GM12892 (cell line): ENCODE results near the gene ZC3H12A.

Experiments
- DNase-seq: peaks from one replicate; pipeline ENCODE4 v3.0.0; 2011; ENCODE audit not compliant: insufficient read length
- FAIRE-seq: peaks from 2 replicates; lab custom pipeline; 2011; peaks lifted over from hg19 to GRCh38; lab: Jason Lieb, UNC
- POLR2A ChIP-seq: IDR thresholded peaks from 2 replicates; pipeline ENCODE4 v1.6.1; 2011; ENCODE audit warnings: low read depth, low read length, control low read depth
- POLR2AphosphoS5 ChIP-seq: IDR thresholded peaks from 2 replicates; pipeline ENCODE4 v1.6.1; 2011; ENCODE audit warnings: low read depth, low read length, control low read depth
- TAF1 ChIP-seq: IDR thresholded peaks from 2 replicates; pipeline ENCODE4 v1.6.1; 2011; ENCODE audit warnings: low read depth, mild to moderate bottlenecking, control low read depth, low read length, borderline replicate concordance

The ZC3H12A gene

DNA sequence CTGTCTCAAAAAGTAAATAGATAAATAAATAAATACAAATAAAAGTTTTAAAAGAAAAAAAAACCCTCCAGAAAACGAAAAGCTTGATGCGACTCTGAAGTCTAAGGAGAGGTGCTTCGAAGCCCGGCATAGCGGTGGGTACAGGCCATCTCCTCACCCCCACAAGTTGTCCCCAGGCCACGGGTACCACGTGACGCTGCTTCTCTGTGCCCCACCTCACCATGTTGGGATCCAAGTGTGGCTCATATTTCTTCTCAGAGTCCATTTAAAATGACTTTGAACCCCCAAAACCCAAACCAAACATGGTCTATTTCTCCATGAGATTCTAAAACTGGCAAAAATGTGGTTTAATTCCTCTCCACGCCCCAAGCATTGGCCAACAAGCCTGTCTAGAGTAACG, 32.9 kb upstream of the ZC3H12A start:
- DNase-seq: no peak
- TF ChIP-seq POLR2AphosphoS5 (no peak), POLR2A (no peak), TAF1 (no peak)
- no peak for FAIRE-seq

DNA sequence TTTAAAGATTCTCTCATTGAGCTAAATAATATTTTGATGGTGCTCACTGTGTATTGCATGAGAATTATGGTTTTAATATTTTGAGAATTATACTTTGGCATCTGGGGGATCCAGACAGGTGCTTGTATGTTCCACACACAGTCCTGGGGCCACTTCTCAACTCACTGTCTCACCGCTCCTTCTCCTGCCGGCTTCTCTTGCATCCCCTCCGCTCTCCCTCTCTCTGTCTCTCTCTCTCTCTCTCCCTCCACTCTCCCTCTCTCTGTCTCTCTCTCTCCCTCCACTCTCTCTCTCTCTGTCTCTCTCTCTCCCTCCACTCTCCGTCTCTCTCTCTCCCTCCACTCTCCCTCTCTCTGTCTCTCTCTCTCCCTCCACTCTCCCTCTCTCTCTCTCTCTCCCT, 32.2 kb upstream of the ZC3H12A start:
- TF ChIP-seq POLR2AphosphoS5 (no peak), TAF1 (no peak), POLR2A (no peak)
- DNase-seq (no peak), FAIRE-seq (no peak)

DNA sequence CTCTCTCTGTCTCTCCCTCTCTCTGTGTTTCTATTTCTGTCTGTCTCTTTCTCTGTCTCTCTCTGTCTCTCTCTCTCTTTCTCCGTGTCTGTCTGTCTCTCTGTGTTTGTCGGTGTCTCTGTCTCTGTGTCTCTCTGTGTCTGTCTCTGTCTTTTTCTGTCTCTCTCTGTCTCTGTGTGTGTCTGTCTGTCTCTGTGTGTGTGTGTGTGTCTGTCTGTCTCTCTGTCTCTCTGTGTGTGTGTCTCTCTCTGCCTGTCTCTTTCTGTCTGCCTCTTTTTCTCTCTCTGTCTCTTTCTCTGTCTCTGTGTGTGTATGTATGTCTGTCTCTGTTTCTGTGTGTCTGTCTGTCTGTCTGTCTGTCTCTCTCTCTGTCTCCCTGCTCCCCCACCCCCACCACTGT, 31.7 kb upstream of the ZC3H12A start:
- DNase-seq: no peak
- no peak for TF ChIP-seq POLR2A
- TF ChIP-seq TAF1: no peak
- no peak for TF ChIP-seq POLR2AphosphoS5
- no peak for FAIRE-seq

DNA sequence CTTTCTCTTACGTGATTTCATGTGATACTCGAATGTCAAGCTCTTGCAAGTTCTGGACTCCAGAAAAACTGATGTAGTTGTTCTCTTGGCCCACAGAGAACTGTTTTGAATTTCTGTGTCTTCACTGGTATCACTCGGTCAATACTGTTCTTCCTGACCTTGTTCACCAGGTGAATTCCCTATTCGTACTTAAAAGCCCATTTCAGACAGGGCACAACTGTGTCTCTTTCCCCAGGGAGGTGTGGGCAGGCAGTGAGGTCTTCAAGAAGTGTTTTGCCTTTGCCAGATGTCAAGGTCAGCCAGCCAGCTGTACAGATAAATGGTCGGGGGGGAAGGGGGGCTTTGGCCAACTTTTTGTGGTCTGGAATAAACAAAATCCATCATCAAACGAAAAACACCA, 27.5 kb upstream of the ZC3H12A start:
- TF ChIP-seq TAF1 (no peak), POLR2A (no peak), POLR2AphosphoS5 (no peak)
- FAIRE-seq (no peak), DNase-seq (no peak)

DNA sequence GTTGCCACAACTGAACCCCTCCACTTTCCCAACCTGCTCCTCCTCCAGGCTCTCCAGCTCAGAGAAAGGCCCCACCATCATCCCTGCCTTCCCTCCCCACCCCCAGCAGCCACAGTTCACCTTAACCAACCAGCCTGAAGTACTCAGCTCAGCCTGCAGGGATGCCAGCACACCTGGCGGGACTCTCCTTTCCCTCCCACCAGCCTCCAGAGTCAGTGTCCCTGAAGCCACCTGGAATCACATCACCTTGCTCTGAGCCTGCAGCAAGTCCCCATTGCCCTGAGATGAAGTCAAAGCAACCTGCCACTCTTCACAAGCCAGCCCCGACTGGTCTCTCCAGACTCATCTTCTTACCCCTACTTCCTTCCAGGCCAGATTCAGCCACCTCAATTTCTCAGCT, 26.2 kb upstream of the ZC3H12A start:
- FAIRE-seq (no peak), DNase-seq (no peak)
- TF ChIP-seq POLR2A (no peak), POLR2AphosphoS5 (no peak), TAF1 (no peak)

DNA sequence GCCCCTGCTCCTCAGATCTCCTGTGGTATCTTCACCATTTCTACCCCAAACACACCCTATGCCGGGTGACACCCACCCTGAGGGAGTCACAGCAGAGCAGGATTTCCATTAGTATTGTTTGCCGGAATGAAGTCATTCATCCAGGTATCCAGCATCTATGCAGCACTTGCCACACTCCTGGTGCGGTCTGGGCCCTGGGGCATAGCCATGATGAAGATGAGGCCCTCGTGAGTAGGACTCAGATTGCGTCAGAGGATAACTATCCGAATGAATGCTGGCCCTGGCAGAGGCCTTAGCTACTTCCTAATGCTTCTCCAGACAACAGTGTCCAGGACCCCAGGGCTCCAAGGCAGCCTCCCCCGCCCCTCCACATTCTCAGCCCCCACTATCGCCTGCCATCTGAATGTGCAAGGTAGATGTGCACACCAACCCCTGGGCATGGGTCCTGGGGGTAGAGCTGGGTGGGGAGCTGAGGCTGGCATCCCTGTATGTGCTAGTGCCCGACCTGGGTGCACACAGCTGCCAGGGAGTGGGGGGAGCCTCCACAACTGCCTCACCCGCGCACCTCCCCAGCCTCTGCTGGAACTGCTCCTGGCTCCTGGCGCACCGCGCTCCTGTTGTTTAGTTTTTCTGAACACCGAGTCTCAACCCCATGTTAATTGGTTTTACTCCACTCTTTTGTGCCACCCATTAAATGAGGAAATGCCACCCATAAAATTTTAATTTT, 25.5 kb upstream of the ZC3H12A start:
- no peak for DNase-seq
- FAIRE-seq: no peak
- TF ChIP-seq POLR2AphosphoS5: no peak
- TF ChIP-seq POLR2A: no peak
- no peak for TF ChIP-seq TAF1

DNA sequence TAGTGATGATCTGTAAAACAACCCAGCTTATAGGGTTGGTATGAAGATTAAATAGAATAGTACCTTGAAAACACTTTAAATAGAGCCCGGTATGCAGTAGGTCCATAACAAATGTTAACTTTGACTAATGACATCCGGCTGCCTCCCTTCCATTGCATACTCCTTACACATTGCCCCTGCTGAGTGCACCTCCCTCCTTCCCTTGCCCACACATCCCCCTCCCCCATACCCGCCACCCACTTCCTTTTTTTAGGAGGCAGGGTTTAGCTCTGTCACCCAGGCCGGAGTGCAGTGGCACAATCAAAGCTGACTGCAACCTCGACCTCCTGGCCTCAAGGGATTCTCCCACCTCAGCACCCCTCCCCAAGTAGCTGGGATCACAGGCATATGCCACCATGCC, 24.4 kb upstream of the ZC3H12A start:
- DNase-seq (no peak), FAIRE-seq (no peak)
- TF ChIP-seq POLR2A (no peak), TAF1 (no peak), POLR2AphosphoS5 (no peak)

DNA sequence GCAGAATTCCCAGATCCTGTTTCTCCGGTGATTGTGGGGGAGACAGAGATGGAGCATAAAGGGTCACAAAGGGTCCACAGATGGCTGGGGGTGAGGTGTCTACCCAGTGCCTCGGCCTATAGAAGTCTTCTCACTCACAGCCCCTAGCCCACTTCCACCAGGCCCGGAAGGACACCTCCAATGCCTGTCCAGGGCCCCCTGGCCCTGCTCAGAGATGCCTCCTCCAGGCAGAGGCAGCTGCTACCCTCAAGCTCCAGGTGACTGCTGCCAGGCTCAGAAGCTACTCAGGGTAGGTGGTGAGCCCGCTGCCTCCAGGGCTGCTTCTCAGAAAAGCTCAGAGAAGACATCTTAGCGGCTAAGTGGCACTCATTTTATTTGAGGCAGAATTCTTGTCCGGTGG, 22.0 kb upstream of the ZC3H12A start:
- TF ChIP-seq POLR2A (no peak), TAF1 (no peak), POLR2AphosphoS5 (no peak)
- no peak for FAIRE-seq
- DNase-seq: no peak

DNA sequence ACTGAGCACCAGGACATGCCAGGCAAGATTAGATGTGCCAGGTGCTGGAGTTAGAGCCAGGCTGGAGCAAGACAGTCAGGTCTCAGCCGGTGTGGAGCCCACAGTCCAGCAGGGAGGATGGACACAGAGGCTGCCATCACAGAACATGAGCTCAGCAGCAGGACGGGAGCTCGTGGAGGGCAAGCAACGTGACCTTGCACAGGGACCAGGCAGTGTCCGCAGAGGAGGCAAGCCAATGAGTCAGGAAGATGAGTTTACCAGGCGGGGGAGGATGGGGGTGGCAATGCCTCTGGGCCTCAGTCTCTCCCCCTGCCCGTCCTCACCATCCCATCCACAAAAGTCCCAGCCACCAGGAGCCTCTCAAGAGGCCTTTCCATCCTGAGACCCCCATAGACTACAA, 20.7 kb upstream of the ZC3H12A start:
- TF ChIP-seq TAF1: no peak
- TF ChIP-seq POLR2AphosphoS5: no peak
- no peak for TF ChIP-seq POLR2A
- FAIRE-seq: no peak
- no peak for DNase-seq

DNA sequence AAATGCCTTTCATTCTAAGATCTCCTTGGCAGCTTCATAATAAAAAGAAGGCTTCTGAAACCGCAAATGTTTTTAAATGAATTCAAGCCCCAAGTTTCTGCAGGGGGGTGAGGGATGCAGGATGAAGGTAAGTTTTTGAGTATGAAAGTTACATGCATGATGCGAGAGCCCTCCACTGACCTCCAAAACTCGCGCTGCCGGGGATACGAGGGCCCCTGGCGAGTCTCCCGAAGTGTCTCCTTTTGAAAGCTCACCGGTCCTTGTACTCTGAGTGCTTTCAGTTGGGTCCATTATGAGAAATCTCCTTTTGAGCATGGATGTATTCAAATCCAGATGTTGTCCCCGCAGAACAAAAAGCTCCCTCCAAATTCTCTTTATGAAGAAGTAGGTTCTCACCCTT, 18.9 kb upstream of the ZC3H12A start:
- FAIRE-seq (no peak), DNase-seq (no peak)
- TF ChIP-seq POLR2A (no peak), POLR2AphosphoS5 (no peak), TAF1 (no peak)

DNA sequence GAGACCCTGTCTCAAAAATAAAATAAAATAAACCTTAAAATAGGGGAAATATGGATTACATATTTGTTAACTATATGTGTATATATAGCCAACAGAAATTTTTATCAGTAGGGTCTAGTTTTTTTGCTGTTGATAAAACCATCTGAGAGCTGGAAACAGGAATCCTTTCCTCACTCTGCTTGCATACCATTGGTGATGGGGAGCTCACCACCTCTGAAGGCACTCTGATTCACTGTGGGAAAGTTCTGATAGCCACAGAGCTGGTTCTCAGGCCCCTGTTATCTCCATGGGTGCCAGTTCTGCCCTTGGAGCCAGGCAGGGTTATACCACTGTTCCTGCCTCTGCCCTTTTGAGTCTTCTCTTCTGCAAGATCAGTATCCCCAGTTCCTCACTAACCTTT, 17.8 kb upstream of the ZC3H12A start:
- DNase-seq: no peak
- TF ChIP-seq POLR2A: no peak
- no peak for TF ChIP-seq TAF1
- no peak for TF ChIP-seq POLR2AphosphoS5
- FAIRE-seq: no peak

DNA sequence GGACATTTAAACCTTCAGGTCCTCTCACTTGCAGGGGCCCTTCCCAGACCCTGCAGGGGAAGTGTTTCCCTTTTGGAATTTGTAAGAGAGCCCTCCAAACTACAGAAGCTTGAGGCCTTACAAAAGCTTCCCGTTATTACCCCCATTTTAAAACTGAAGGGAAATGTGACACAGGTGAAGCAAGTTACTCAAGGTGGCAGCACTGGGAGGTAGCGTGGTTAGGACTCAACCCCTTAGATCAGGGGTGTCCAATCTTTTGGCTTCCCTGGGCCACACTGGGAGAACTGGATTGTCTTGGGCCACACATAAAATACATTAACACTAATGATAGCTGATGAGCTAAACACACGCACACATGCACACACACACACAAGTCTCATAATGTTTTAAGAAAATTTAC, 15.8 kb upstream of the ZC3H12A start:
- TF ChIP-seq POLR2AphosphoS5 (no peak), POLR2A (no peak), TAF1 (no peak)
- DNase-seq (no peak), FAIRE-seq (no peak)

DNA sequence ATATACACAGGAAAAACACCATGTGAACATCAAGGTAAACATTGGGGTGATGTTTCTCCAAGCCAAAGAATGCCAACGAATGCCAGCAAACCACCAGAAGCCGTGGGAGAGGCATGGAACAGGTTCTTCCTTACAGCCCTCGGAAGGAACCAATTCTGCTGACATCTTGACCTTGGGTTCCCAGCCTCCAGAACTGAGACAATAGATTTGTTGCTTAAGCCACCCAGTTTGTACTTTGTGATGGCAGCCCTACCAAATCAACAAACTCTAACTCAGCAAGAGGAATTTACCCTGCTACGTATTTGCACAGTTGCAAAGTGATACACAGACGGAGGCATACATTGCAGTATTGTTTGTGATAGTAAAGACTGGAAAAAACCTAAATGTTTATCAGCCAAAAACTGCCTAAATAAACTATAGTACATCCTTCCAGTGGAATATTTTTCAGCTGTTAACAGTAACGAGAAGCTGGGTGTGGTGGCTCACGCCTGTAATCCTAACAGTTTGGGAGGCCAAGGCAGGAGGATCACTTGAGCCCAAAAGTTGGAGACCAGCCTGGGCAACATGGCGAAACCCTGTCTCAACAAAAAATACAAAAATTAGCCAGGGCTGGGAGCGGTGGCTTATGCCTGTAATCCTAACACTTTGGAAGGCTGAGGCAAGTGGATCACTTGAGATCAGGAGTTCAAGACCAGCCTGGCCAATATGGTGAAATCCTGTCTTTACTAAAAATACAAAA, 12.5 kb upstream of the ZC3H12A start:
- DNase-seq (no peak), FAIRE-seq (no peak)
- TF ChIP-seq TAF1: no peak
- no peak for TF ChIP-seq POLR2AphosphoS5
- TF ChIP-seq POLR2A: no peak
